ENCODE data around the gene MANEAL. TPM values are rescaled to one million over a fixed set of nuclear protein-coding genes. Genes with fewer than 3 reads are reported as not detected.

Gene MANEAL
- total RNA-seq, 1 experiment from 2014 or later = 2.9 TPM

DNA sequence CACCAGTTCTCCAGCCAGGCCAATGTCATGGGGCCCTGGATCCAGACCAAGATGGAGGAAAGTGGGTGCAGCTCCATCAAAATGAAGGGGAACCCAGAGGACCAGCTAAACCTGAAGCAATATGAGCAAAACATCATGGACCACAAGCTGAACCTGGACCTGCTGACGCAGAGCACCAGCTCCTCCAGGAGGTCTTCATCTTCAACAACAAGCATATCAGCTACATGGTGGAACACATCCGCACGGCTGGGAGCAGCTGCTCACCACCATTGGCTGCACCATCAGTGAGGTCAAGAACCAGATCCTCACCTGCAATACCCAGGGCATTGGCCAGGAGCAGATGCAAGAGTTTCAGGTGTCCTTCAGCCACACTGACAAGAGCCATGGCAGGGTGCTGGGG lies 15.0 kb upstream of the MANEAL start:
- DNase-seq (ENCODE audit: low read depth) = no peak

DNA sequence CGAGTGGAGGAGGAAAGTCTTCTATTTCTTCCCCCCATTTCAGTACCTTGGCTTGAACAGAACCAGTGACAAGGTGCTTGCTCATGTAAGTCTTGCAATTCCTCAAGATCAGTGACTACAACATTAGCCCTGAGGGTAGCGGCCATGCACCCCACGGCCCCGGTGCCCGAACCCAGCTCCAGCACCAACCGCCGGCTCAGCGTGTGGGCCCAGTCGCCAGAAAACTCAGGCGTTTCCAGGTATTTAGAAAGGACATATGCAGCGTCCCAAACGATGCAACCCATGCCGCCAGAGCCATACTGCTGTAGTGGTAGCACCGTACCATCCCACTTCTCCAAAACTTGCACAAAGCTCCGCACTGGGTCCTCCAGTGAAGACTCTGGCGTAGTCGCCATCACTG lies 11.2 kb upstream of the MANEAL start:
- no peak for DNase-seq (ENCODE audit: low read depth)

DNA sequence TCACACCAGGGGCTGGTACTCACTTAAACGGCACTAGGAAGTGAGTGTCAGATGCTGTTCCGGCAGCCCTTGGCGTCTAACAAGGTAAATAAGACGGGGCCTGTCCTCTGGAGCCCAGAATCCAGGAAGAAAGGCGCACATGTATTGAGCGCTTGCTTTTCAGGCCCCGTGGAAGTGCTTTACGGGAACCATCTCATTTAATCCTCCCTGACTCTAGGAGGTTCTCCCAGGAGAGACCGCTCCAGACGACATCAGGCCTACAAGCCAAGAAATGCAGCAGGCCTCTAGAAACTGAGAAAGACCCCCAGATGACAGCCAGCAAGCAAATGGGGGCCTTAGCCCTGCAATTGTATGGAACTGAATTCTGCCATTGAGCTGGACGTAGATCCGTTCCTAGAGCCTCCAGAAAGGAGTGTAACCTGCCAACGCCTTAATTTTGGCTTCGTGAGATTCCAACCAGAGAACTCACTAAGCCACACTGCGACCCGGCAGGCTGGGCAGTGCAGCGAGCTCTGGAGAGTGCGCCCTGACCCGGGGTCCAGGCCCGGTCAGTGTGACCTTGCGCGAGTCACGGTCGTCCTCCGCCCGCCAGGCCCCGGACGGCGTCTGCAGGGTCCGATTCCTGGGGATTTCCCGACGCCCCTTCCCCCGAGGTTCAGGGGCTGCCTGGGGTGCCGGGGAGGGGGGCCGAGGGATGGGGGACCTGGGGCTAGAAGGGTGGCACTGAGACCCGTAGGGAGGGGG lies 532 bp upstream of the MANEAL start:
- no peak for DNase-seq (ENCODE audit: low read depth)

DNA sequence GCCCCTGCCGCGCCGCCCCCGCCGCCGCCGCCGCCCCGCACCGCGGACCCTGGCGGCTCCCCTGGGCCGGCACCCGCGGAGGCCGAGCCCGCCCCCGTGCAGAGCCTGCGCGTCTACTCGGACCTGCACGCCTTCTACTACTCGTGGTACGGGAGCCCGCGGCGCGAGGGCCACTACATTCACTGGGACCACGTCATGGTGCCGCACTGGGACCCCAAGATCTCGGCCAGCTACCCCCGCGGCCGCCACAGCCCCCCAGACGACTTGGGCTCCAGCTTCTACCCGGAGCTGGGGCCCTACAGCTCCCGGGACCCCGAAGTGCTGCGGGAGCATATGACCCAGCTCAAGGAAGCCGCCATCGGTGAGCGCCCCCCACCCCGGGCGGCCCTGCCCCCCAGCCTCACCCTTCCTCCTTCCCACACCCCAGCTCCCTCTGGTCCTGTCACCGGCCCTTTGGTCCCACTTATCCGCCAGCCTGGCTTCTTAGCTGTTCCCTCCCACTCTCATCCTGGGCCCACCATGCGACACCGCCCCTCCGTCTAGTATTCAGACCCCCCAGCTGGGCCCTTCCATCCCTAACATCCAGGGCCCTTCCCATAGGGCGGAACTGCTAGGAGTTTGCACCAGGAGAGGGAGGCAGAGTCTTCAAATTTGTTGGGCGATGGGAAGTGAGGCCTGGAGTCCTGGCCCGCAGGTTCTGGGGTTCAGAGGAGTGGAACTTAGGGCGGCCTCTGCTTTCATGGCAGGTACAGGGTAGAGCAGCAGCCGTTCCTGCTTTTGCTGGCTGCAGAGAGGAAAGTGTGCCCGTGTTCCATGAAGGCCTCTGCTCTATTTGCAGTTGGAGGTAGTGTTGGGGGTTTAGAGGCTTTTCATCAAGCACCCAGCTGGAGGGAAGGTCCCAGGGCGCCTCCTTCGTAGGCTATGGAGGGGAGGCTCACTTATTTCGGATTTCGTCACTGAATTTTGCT lies 1.0 kb downstream of the MANEAL start:
- DNase-seq (ENCODE audit: low read depth) = no peak

DNA sequence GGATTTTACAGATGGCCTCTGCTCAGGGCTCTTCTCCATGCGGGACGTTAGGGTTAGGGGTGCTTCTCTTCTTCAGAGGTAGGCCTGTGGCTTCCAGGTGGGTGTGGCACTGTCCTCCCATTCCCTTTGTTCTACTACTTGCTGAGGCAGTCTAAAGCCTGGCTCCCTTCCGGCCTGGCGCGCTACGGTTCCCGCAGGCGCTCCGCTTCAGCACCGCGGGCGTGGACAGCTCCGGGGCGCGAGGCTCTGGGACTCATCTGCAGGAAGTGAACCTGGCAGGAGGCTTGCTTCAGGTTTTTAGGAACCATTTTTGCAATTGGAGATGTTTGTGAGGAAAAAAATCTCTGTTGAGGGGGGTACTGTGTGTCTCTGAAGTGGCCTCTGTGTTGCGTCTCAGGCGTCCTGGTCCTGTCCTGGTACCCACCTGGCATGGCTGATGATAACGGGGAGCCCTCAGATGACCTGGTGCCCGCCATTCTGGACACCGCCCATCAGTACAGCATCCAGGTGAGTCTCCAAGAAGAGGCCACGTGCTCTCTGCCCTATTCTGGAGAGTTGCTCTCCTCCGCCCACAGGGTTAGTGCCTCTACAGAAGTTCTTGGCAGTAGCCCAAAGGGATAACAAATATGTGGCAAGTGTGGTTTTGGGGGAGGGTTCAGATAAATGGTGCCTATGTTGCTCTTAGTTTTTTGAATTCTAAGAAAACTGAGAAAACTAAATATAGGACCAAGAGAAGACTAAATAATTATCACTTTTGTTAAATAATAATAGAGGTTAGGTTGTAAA lies 1.9 kb downstream of the MANEAL start:
- peak; percentile 14 for DNase-seq (ENCODE audit: low read depth)

DNA sequence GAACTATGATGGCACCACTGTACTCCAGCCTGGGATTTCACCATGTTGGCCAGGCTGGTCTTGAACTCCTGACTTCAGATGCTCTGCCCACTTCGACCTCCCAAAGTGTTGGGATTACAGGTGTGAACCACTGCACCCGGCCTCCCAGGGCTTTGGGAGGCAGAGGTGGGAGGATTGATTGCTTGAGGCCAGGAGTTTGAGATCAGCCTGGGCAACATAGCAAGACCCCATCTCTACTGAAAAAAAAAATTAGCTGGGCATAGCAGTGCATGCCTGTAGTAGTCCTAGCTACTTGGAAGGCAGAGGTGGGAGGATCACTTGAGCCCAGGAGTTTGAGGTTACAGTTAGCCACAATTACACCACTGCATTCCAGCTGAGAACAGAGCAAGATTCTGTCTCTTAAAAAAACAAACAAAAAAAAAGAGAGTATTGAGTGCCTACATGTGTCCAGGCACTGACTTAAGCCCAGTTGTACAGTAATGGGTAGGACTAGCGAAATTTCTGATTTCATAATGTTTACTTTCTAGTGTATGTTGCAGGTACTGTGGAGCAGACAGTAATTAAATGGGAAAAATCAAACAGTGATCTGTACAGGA lies 4.2 kb downstream of the MANEAL start:
- peak; percentile 80 for DNase-seq (ENCODE audit: low read depth)

DNA sequence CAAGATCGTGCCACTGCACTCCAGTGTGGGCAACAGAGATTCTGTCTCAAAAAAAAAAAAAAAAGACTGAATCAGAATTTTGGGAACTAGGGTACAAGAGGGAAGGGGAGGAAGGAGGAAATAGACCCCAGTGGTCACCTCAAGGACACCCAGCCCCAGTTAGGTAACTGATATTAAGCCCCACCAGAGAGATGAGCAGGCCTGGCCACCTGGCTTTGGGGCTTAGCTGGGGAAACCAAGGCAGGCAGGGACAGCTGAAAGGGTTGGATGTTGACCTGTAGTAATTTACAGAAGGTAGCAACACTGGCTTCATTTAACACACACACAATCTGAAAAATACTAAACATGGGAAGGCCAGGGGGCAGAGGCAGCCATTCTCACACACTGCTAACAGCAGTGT lies 8.8 kb downstream of the MANEAL start:
- DNase-seq (ENCODE audit: low read depth) = no peak

DNA sequence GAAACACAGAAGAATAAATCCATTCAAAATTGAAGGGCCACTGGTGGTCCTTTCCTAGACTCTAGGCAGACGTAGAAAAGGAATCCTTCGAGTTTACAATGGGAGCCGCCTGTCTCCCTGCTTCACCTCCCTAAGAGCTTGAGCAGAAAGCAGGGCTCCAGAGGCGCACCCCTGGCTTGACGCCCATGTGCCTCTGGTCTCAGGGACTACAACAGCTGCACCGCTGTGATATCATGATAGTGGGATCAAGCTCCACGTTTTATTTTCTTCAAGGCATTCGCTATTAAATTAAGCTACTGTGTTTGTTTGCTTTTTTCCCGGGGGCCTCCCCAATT lies 13.5 kb downstream of the MANEAL start:
- DNase-seq (ENCODE audit: low read depth) = peak; percentile 45

DNA sequence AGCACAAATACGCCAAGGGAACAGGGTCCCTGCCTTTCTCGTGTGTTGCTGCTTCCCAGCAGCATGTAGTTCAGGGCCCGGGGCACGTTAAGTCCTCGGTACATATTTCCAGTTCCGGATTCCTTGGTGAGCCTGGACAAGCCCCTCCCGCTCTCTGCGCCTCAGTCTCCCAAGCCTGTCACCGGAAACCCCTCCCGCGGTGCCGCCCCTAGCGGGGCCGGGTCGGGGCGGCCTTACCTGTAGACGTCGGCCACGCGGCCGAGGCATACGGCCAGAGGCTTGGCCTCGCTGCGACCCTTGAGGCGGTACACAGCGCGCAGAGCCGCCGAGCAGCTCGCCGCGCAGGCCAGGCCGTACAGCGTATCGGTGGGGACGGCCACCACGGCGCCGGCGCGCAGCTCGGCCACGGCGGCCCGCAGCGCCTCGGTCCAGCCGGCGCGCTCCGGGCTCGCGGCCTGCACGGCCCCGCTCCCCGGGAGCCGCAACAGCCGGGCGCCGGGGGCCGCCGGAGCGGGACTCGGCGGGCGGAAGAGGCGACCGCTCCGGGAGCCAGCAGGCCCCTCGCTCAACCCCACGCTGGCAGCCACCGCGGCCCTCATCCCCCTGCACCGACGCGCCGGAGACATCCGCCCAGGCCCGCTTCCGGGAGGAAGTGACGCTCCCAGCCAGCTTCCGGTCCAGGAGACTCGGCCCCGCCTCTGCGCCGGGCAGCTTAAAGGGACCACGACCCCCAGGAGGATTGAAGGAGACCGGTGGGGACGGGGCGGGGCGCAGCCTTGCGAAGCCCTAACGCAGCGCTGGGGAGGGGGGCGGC lies 14.1 kb downstream of the MANEAL start, which contains the start of the genes C1orf122 and YRDC:
TSS of gene C1orf122 (plus strand) at position 236 of the 814 bp plus-strand sequence. CDS start 615 bp downstream, outside the sequence.
TSS of gene YRDC (minus strand) at position 654 of the 814 bp plus-strand sequence. CDS start at position 626, 28 bp downstream.
- DNase-seq (ENCODE audit: low read depth) = peak; percentile 91

DNA sequence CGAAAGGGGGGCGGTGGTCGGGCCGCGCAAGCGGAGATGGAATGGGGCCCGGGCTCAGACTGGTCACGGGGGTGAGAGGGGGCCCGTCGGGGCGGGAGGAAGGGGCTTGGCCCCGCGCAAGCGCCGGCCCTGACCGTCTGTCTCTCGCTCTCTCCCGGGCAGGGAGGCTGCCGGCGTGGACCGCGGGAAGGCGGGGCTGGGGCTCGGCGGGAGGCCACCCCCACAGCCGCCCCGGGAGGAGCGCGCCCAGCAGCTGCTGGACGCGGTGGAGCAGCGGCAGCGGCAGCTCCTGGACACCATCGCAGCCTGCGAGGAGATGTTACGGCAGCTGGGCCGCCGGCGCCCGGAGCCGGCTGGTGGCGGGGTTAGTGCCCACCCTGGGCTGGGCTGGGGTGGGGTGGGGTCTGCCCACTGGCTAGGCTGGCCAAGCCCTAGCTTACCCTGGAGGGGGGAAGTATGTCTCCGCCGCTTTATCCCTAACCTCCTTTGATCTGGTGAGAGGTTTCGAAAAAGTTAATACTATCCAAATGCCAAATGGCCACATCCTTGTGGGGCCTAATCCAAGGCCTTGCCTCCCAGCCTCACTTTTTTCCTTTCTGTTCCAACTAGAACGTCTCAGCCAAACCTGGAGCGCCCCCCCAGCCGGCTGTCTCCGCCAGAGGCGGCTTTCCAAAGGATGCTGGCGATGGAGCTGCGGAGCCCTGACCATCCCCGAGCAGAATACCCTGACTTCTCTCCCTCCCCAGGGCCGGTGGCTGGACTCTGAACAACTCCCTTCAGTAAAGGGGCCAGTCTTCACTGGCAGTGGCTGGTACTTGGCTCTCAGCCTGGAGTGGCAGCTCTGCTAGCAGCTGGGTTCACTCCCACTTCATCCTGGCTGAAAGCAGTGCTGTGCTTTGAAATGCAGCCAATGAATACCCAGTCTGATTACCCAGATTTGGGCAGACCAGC lies 15.0 kb downstream of the MANEAL start:
- DNase-seq (ENCODE audit: low read depth) = peak; percentile 81

DNA sequence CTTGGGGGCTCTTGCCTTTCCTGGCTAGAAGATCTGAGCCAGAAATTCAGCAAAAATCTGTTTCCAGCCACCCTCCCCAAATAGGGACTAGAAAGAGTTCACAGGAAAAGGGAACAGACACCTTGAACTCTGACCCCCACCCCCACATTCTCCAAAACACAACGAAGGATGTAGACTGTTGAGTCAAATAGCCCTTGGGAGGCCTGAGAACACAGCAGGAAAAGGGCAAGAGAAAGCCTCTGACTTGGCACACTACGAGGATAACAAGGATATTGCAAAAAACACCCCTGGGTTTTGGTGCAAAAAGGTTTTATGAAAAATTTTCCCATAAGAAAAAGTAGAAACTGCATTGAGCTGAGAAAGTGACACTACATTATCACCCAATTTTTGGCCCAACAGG lies 16.3 kb downstream of the MANEAL start:
- peak; percentile 13 for DNase-seq (ENCODE audit: low read depth)

DNA sequence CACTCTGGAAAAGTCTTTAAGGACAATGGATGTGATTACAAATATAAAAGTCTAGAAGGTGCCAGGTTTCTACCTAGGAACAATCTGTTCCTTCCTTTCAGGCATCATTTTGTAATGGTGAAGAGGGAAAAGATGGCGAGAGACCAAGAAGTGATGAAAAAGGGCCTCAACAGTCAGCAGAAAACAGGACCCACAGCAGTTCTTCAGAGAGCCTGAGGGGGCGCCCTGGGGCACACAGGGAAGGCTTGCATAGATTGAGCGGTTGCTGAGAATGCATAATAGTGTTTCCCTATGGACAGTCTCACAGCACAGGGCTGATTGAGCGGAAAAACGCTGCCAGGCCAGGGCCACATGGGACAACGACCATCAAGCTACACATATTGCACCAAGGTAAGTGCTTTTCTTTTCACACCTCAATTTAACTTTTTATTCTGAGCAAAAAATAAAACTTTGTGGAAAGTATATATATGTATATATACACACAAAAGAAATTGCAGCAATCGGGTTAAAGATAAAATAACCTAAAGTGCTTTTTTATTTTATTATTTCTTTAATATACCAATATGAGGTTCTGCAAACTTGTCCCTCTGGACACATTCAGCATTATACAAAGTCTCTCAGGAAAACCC lies 17.5 kb downstream of the MANEAL start:
- peak; percentile 76 for DNase-seq (ENCODE audit: low read depth)

DNA sequence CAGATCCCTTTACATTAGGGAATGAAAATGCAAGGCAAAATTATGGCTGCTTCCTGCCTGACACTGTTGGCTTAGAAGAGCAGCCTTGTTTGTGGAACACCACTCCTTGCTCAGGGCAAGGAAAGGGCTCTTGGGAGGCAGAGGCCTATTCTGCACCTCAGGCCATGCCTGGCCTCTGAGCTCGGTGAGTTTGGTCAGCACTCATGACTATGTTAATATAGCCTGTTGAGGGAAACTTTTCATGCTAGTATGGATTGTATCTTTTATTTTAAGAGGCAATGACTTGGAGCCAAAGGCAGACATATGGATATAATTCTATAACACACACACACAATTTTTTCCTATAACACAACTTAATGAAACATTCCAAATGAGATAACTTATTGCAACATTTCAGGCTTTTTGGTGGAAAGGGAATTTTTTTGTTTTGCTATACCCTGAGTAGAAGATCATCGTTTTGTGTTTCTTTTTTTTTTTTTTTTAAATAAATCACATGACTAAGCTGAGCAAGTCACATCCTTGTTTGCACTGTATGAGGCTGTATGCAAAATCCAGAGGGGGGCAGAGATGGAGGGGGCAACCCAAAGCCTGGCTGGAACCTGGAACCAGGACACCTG lies 20.0 kb downstream of the MANEAL start:
- no peak for DNase-seq (ENCODE audit: low read depth)

DNA sequence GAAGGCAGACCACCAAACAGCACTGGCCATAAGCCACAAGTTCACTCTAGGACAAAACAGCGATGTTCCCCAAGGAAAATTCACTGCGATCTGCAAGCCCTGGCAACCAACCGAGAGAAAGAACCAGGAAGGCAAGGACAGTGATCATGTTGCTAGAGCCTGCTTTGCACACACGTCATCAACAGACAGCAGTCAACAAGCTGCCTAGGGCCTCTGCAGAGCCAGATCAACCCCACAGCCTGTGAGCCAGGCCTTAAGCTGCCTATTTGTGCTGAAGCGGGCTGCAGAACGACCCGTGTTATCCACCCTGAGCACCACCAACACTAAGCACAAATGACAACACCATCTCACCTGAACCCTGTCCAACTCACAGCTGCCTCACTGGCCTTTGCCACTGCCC lies 20.6 kb downstream of the MANEAL start:
- DNase-seq (ENCODE audit: low read depth) = no peak

DNA sequence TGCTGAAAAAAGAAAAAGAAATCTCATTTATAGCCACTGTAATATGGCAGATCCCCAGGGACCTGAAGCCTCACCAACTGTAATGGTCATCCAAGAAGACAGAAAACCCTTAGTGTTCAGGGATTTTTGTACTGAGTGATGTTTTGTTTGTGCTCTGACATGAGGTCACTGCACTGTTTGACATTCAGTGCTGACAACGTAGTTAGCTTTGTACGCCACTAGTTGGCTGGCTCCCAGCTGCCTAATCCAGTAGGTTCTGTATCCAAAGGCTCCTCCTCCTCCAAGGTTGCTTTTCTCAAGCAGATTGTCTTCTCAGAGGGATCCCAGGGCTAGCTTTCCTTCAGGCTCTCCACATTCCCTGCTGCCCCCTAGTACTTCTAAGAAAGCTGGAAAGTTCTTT lies 23.8 kb downstream of the MANEAL start:
- DNase-seq (ENCODE audit: low read depth) = peak; percentile 11

DNA sequence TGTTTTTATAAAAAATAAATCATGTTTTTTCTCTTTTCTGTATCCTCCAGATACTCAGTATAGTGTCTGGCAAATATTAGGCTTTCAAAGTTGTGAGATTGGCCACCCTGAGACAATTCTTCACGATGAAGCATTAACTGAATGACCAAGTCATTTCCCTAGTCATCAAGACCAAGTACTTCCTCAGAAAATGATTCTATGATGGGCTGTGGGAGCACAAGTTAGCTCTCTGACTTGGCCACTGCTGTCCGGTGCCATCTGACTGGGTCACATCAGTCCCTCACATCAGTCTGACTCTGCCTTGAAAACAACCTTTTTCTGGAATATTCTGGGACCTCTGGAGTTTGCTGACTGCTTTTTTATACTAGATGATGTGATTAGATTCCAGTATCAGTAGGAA lies 27.8 kb downstream of the MANEAL start:
- no peak for DNase-seq (ENCODE audit: low read depth)

DNA sequence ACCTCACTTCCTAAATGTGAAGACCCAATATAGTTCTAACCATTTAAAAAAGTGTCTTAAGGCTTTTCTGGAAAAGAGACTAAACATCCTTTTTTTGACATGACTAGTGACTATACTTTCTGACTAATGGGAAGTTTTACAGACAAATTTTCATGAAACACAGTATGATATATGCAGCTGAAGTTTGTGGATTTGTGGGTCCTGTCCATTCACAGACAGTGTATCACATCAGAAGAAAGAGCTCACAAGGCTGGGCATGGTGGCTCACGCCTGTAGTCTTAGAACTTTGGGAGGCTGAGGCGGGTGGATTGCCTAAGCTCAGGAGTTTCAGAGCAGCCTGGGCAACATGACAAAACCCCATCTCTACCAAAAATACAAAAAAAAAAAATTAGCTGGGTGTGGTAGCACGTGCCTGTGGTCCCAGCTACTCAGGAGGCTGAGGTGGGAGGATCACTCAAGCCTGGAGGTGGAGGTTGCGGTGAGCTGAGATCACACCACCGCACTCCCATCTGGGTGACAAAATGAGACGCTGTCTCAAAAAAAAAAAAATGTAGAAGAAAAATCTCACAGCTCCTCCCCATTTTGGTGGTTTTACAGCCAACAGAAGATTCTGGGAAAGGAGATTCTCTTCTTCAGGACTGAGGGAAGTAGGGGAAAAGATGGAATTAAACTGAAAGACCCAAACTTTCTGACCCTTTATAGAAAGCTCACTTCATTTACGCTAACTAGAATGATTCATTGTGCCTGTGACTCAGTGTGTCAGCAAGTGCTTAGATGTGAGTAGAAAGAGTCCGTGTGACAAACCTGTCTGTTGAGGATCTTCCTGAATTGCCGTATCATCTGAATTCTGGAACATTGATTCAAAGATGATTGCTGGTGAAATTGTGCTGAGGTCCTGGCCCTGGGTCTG lies 29.5 kb downstream of the MANEAL start:
- DNase-seq (ENCODE audit: low read depth) = no peak
